Memory B cell (primary cell): ENCODE data around the gene PLSCR2.
"Not testable (repeated sequence)": the region's sequence is repeated elsewhere in the genome, so short reads cannot be mapped to it uniquely, and the experiment has no call there.

Experiments
- ATAC-seq: fragments of 150-1000 bp; cut with Tn5 transposase; 2 replicates; pipeline ENCODE4 v1.10.0; 2021; ENCODE audit warnings: low read depth, mild to moderate bottlenecking, moderate library complexity
- DNase-seq, 2 donors: peaks; one replicate each; pipeline ENCODE4 v3.0.0; 2022; ENCODE audit warnings: low spot score in 2 of 2
- H3K27ac Mint-ChIP-seq: one replicate; pipeline ENCODE4 v1.8.0; 2022; ENCODE audit warnings: mild to moderate bottlenecking, moderate library complexity, mixed read lengths
- H3K27me3 Mint-ChIP-seq: one replicate; pipeline ENCODE4 v1.8.0; 2022; ENCODE audit warnings: mixed read lengths
- H3K36me3 Mint-ChIP-seq: one replicate; pipeline ENCODE4 v1.8.0; 2022; ENCODE audit warnings: mild to moderate bottlenecking, mixed read lengths
- H3K4me1 Mint-ChIP-seq: one replicate; pipeline ENCODE4 v1.8.0; 2022; ENCODE audit warnings: mixed read lengths
- H3K4me3 Mint-ChIP-seq: one replicate; pipeline ENCODE4 v1.8.0; 2022; ENCODE audit warnings: mild to moderate bottlenecking, moderate library complexity, mixed read lengths
- H3K9me3 Mint-ChIP-seq: one replicate; pipeline ENCODE4 v1.8.0; 2022; ENCODE audit warnings: mixed read lengths

Gene PLSCR2

DNA sequence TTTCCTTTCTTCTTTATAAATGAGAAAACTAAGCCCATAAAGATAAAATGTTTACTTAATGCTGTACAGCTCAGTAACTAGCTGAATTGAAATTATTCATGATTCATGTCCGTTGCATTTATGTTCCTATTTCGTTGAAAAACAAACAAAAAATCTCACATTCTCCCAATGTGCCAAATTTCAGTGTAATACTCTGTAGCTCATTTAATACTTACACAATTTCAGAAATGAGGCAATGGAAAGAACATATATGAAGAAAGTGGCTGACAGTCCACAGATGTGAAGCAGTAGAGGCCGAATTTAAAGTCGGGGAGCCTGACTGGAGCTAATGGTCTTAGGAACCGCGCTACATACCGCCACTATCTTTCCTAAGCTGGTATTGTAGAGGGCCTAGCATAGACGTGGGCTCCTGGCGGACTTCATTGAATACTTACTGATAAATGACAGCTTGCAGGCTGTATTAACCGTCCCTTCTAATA is 651 bp downstream of the PLSCR2 start:
- Mint-ChIP-seq H3K27me3 (no peaks in the 10 kb centered on the region), H3K4me1 (peaks cover 3% of the 10 kb centered on the region), H3K9me3 (no peaks in the 10 kb centered on the region), H3K4me3 (peak overlapping the region; percentile 88), H3K36me3 (no peaks in the 10 kb centered on the region), H3K27ac (peak overlapping the region; percentile 82)
- ATAC-seq, result no peak
- no peak for DNase-seq

DNA sequence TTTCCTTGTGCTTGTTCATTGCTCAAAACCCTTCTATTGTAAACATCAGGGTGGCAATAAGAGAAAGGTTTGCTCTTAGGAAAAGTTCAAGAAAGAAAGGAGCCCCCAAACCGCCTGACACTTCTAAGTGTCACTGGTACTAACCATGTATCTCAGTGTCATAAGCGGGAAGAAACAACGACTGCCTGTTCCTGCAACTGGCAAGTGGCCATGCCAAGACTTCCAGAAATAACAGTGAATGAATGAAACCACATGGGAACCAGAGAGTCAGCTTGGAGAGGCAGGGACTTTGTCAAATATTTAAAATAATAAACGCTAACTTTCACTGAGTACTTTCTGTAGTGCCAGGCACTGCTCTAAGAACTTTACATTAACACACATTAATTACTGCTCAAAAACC is 1.1 kb downstream of the PLSCR2 start:
- Mint-ChIP-seq H3K36me3 (no peaks in the 10 kb centered on the region), H3K4me1 (peaks cover 3% of the 10 kb centered on the region), H3K9me3 (no peaks in the 10 kb centered on the region), H3K27ac (peak overlapping the region; percentile 82), H3K4me3 (no peak overlapping the region), H3K27me3 (no peaks in the 10 kb centered on the region)
- no peak for ATAC-seq
- no peak for DNase-seq

- H3K4me1 Mint-ChIP-seq, result peaks cover 3% of the 10 kb centered on the region
- no peaks in the 10 kb centered on the region for H3K27me3 Mint-ChIP-seq
- no peak for DNase-seq
- H3K36me3 Mint-ChIP-seq, result no peaks in the 10 kb centered on the region
- no peak overlapping the region for H3K4me3 Mint-ChIP-seq
- no peaks in the 10 kb centered on the region for H3K9me3 Mint-ChIP-seq
- H3K27ac Mint-ChIP-seq, result no peak overlapping the region
- no peak for ATAC-seq
Measured at GRCh38 chr3:146466604-146467003, 2.8 kb downstream of the PLSCR2 start.

- DNase-seq (no peak), ATAC-seq (no peak)
- Mint-ChIP-seq H3K27ac (no peak overlapping the region), H3K4me3 (no peak overlapping the region), H3K27me3 (peaks cover 1% of the 10 kb centered on the region), H3K9me3 (no peaks in the 10 kb centered on the region), H3K4me1 (peaks cover 3% of the 10 kb centered on the region), H3K36me3 (no peaks in the 10 kb centered on the region)
Measured at GRCh38 chr3:146465693-146466465, 3.5 kb downstream of the PLSCR2 start.

- DNase-seq, result no peak
- Mint-ChIP-seq H3K9me3 (no peaks in the 10 kb centered on the region), H3K27me3 (peaks cover 1% of the 10 kb centered on the region), H3K27ac (no peak overlapping the region), H3K4me1 (no peaks in the 10 kb centered on the region), H3K4me3 (no peak overlapping the region), H3K36me3 (no peaks in the 10 kb centered on the region)
- ATAC-seq, result no peak
Measured at GRCh38 chr3:146464783-146465182, 4.6 kb downstream of the PLSCR2 start.

DNA sequence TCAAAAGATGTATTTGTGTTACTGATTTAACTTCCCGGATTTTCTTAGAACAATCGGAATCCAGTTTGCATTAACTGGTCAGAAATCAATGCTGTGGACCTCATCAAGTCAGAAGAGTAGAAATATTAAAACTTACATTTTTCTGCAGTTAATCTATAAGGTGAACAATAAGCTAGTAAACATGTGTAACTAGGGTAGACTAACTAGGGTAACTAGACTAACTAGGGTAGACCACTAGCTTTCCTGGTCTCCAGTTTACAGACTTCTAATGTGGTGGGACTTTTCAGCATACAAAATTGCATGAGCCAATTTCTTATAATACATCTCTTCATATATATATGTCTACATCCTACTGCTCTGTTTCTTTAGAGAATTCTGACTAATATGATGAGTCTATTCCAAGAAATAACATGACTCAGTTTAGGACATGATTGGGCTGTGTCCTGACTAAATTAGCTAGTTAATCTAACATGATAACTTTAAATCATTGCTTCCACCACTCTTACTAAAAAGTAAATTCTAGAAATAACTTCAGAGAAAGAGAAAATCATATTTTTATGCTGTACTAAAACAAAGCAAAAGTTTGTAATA is 5.3 kb downstream of the PLSCR2 start:
- DNase-seq (no peak), ATAC-seq (no peak)
- H3K36me3 Mint-ChIP-seq, result no peaks in the 10 kb centered on the region
- H3K9me3 Mint-ChIP-seq, result no peaks in the 10 kb centered on the region
- peaks cover 1% of the 10 kb centered on the region for H3K27me3 Mint-ChIP-seq
- no peak overlapping the region for H3K27ac Mint-ChIP-seq
- no peaks in the 10 kb centered on the region for H3K4me1 Mint-ChIP-seq
- no peak overlapping the region for H3K4me3 Mint-ChIP-seq

DNA sequence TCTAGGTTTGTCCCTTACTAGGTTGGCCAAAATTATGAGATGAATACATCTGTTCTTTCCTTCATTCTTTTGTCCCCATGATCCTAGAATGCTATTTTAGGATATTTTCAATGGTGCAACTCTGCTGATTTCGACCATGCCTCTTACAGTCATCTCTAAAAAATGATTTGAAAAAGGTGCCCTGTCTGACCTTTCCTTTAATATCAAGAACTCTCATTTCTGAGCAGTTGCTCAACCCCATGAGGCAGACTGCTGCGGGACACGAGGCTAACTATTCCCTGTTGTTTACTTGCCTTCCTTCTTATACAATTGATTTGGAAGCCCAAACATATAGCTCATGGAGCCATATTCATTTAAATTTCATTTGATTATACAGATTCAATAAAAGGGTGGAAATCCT is 14.6 kb downstream of the PLSCR2 start:
- DNase-seq (no peak), ATAC-seq (no peak)
- Mint-ChIP-seq H3K27me3 (no peaks in the 10 kb centered on the region), H3K4me3 (no peak overlapping the region), H3K9me3 (no peaks in the 10 kb centered on the region), H3K4me1 (no peaks in the 10 kb centered on the region), H3K27ac (no peak overlapping the region), H3K36me3 (no peaks in the 10 kb centered on the region)

- peaks cover 3% of the 10 kb centered on the region for H3K36me3 Mint-ChIP-seq
- no peaks in the 10 kb centered on the region for H3K4me1 Mint-ChIP-seq
- H3K27me3 Mint-ChIP-seq, result peaks cover 3% of the 10 kb centered on the region
- H3K9me3 Mint-ChIP-seq, result peaks cover 9% of the 10 kb centered on the region
- ATAC-seq (no peak), DNase-seq (no peak)
- no peak overlapping the region for H3K4me3 Mint-ChIP-seq
- H3K27ac Mint-ChIP-seq, result no peak overlapping the region
Measured at GRCh38 chr3:146449613-146450012, 19.7 kb downstream of the PLSCR2 start.

DNA sequence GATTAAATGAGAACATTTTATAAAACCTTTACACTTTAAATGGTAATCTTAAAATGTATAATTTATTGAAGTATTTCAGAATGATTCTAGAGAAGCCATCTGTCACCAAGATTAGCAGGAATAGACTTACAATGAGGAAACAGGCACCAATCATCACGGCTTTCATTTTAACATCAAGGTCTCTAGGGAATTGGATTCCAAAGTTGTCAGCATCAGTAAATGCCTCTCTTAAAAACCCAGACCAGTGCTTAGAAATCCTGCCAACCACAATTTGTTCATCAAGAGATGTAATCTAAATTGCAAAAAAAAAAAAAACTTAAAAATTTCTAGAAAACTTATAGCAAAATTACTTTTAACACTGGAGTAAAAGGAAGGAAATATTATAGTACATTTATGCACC is 20.3 kb downstream of the PLSCR2 start:
- peaks cover 5% of the 10 kb centered on the region for H3K27me3 Mint-ChIP-seq
- H3K9me3 Mint-ChIP-seq, result peaks cover 9% of the 10 kb centered on the region
- no peaks in the 10 kb centered on the region for H3K4me1 Mint-ChIP-seq
- DNase-seq, result no peak
- no peak overlapping the region for H3K4me3 Mint-ChIP-seq
- peaks cover 3% of the 10 kb centered on the region for H3K36me3 Mint-ChIP-seq
- ATAC-seq, result no peak
- H3K27ac Mint-ChIP-seq, result no peak overlapping the region

GRCh38 chr3:146446026-146446425 is 23.3 kb downstream of the PLSCR2 start:
- DNase-seq (no peak), ATAC-seq (no peak)
- Mint-ChIP-seq H3K9me3 (peaks cover 9% of the 10 kb centered on the region), H3K27ac (no peak overlapping the region), H3K4me1 (no peaks in the 10 kb centered on the region), H3K36me3 (peaks cover 3% of the 10 kb centered on the region), H3K4me3 (no peak overlapping the region), H3K27me3 (peaks cover 5% of the 10 kb centered on the region)

GRCh38 chr3:146440310-146440709 is 29.1 kb downstream of the PLSCR2 start:
- ATAC-seq, H3K4me1 Mint-ChIP-seq: not testable (repeated sequence)

GRCh38 chr3:146432066-146432465 is 37.3 kb downstream of the PLSCR2 start:
- H3K27me3 Mint-ChIP-seq, result peaks cover 5% of the 10 kb centered on the region
- no peak overlapping the region for H3K27ac Mint-ChIP-seq
- H3K4me1 Mint-ChIP-seq, result peaks cover 2% of the 10 kb centered on the region
- ATAC-seq, result no peak
- no peaks in the 10 kb centered on the region for H3K36me3 Mint-ChIP-seq
- H3K9me3 Mint-ChIP-seq, result peaks cover 3% of the 10 kb centered on the region
- no peak for DNase-seq
- H3K4me3 Mint-ChIP-seq, result no peak overlapping the region

More at GRCh38 chr3:146440310-146440709, 29.1 kb downstream of the PLSCR2 start:
- not testable (repeated sequence) for H3K27me3 Mint-ChIP-seq, H3K4me3 Mint-ChIP-seq, H3K27ac Mint-ChIP-seq, H3K9me3 Mint-ChIP-seq, H3K36me3 Mint-ChIP-seq, DNase-seq

- DNase-seq (no peak), ATAC-seq (no peak)
- peaks cover 4% of the 10 kb centered on the region for H3K4me1 Mint-ChIP-seq
Measured at GRCh38 chr3:146431240-146431639, 38.1 kb downstream of the PLSCR2 start.

GRCh38 chr3:146425341-146425740 is 44.0 kb downstream of the PLSCR2 start:
- DNase-seq (no peak), ATAC-seq (no peak)
- H3K9me3 Mint-ChIP-seq, result peaks cover 4% of the 10 kb centered on the region
- H3K27me3 Mint-ChIP-seq, result peaks cover 8% of the 10 kb centered on the region
- H3K4me1 Mint-ChIP-seq, result peaks cover 4% of the 10 kb centered on the region
- no peak overlapping the region for H3K4me3 Mint-ChIP-seq
- H3K27ac Mint-ChIP-seq, result no peak overlapping the region
- H3K36me3 Mint-ChIP-seq, result no peaks in the 10 kb centered on the region

More at GRCh38 chr3:146431240-146431639, 38.1 kb downstream of the PLSCR2 start:
- H3K27me3 Mint-ChIP-seq, result peaks cover 6% of the 10 kb centered on the region
- no peak overlapping the region for H3K27ac Mint-ChIP-seq
- no peak overlapping the region for H3K4me3 Mint-ChIP-seq
- no peaks in the 10 kb centered on the region for H3K36me3 Mint-ChIP-seq
- H3K9me3 Mint-ChIP-seq, result peaks cover 3% of the 10 kb centered on the region
